Dendritic cell treated with granulocyte-macrophage colony-stimulating factor and Interleukin-4, amounts not matched to agents 40 ng/mL and 50 ng/mL, for 4 days (primary cell): Measurements from ENCODE around the gene SNX6.
"Not testable (repeated sequence)": the region's sequence is repeated elsewhere in the genome, so short reads cannot be mapped to it uniquely, and the experiment has no call there.

Experiments used
- H3K27ac Mint-ChIP-seq: one replicate; pipeline ENCODE4 v1.8.0; 2022; ENCODE audit warnings: mild to moderate bottlenecking, mixed read lengths
- H3K27me3 Mint-ChIP-seq: one replicate; pipeline ENCODE4 v1.8.0; 2022; ENCODE audit warnings: mild to moderate bottlenecking, mixed read lengths
- H3K36me3 Mint-ChIP-seq: one replicate; pipeline ENCODE4 v1.8.0; 2022; ENCODE audit warnings: low read depth, mixed read lengths
- H3K4me1 Mint-ChIP-seq: one replicate; pipeline ENCODE4 v1.8.0; 2022; ENCODE audit warnings: low read depth, mixed read lengths
- H3K4me3 Mint-ChIP-seq: one replicate; pipeline ENCODE4 v1.8.0; 2022; ENCODE audit warnings: mild to moderate bottlenecking, moderate library complexity, mixed read lengths
- H3K9me3 Mint-ChIP-seq: one replicate; pipeline ENCODE4 v1.8.0; 2022; ENCODE audit warnings: mixed read lengths
- intact Hi-C: fragments of 100-400 bp; cut with micrococcal nuclease; formaldehyde crosslinking; loops from one replicate; pipeline ENCODE4 v1.15.0; 2022

SNX6 gene

GRCh38 chr14:34580381-34580780, 49.6 kb downstream of the SNX6 start:
- H3K27me3 Mint-ChIP-seq: no peaks in the 10 kb centered on the region
- intact Hi-C loops: loop anchor here (10.0 kb wide), 1 partner anchor 514 kb away; no protein-coding TSS in a partner anchor
- peaks cover 99% of the 10 kb centered on the region for H3K36me3 Mint-ChIP-seq
- no peaks in the 10 kb centered on the region for H3K9me3 Mint-ChIP-seq
- H3K4me1 Mint-ChIP-seq: no peaks in the 10 kb centered on the region
- H3K4me3 Mint-ChIP-seq: no peak overlapping the region
- no peak overlapping the region for H3K27ac Mint-ChIP-seq

GRCh38 chr14:34571771-34572170, 58.2 kb downstream of the SNX6 start:
- Mint-ChIP-seq H3K4me1 (no peaks in the 10 kb centered on the region), H3K4me3 (no peak overlapping the region), H3K27ac (no peak overlapping the region), H3K9me3 (no peaks in the 10 kb centered on the region), H3K36me3 (peaks cover 96% of the 10 kb centered on the region), H3K27me3 (no peaks in the 10 kb centered on the region)
- intact Hi-C loops: no loop called here

DNA sequence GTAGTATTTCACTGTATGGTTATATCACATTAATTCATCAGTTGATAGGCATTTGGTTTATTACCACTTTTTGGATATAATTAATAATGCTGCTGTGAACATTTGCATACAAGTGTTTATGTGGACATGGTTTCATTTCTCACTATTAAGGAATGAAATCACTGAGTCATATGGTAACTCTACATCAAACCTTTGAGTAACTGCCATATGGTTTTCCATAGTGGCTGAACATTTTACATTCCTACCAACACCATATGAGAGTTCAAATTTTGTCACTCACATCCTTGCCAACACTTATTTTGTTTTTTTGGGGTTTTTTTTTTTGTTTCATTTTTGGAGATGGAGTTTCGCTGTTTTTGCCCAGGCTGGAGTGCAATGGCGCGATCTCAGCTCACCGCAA, 60.2 kb downstream of the SNX6 start:
- intact Hi-C loops: no loop called here
- Mint-ChIP-seq H3K4me1 (no peaks in the 10 kb centered on the region), H3K27me3 (no peaks in the 10 kb centered on the region), H3K36me3 (peaks cover 91% of the 10 kb centered on the region), H3K9me3 (no peaks in the 10 kb centered on the region), H3K4me3 (no peak overlapping the region), H3K27ac (no peak overlapping the region)

- Mint-ChIP-seq H3K4me1 (no peaks in the 10 kb centered on the region), H3K9me3 (no peaks in the 10 kb centered on the region), H3K36me3 (peaks cover 93% of the 10 kb centered on the region)
These were observed 61.1 kb downstream of the SNX6 start for GRCh38 chr14:34568803-34569202.

DNA sequence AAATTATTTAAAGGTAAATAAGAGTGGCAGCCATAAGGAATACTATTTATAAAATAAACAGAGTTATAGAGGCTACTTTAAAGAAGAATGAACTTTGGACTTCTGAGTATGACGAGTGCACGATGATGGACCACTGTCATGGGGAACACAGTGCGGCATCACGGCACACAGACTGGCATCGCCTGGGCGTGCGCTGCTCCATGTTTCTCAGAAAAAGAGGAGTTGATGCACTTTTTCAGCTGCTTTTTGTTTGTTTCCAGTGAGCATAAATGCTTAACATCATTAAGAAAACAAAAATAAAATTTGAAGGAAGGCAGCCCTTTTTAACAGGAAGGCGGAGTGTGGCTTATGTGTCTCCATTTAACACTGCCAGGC, 67.2 kb downstream of the SNX6 start:
- Mint-ChIP-seq H3K4me1 (no peaks in the 10 kb centered on the region), H3K4me3 (no peak overlapping the region), H3K27ac (no peak overlapping the region), H3K9me3 (no peaks in the 10 kb centered on the region), H3K27me3 (no peaks in the 10 kb centered on the region), H3K36me3 (peaks cover 51% of the 10 kb centered on the region)
- intact Hi-C loops: no loop called here

More at GRCh38 chr14:34568803-34569202, 61.1 kb downstream of the SNX6 start:
- no peak overlapping the region for H3K27ac Mint-ChIP-seq
- H3K27me3 Mint-ChIP-seq: no peaks in the 10 kb centered on the region
- intact Hi-C loops: no loop called here
- no peak overlapping the region for H3K4me3 Mint-ChIP-seq

- H3K4me3 Mint-ChIP-seq, H3K4me1 Mint-ChIP-seq, H3K27ac Mint-ChIP-seq, intact Hi-C loops, H3K9me3 Mint-ChIP-seq, H3K27me3 Mint-ChIP-seq: not testable (repeated sequence)
- H3K36me3 Mint-ChIP-seq: peaks cover 46% of the 10 kb centered on the region
These were observed 67.7 kb downstream of the SNX6 start for GRCh38 chr14:34562037-34562775.

- H3K27ac Mint-ChIP-seq, intact Hi-C loops, H3K4me3 Mint-ChIP-seq, H3K27me3 Mint-ChIP-seq, H3K36me3 Mint-ChIP-seq, H3K9me3 Mint-ChIP-seq: not testable (repeated sequence)
- H3K4me1 Mint-ChIP-seq: peaks cover 16% of the 10 kb centered on the region
These were observed 73.5 kb downstream of the SNX6 start for GRCh38 chr14:34556498-34556829.

DNA sequence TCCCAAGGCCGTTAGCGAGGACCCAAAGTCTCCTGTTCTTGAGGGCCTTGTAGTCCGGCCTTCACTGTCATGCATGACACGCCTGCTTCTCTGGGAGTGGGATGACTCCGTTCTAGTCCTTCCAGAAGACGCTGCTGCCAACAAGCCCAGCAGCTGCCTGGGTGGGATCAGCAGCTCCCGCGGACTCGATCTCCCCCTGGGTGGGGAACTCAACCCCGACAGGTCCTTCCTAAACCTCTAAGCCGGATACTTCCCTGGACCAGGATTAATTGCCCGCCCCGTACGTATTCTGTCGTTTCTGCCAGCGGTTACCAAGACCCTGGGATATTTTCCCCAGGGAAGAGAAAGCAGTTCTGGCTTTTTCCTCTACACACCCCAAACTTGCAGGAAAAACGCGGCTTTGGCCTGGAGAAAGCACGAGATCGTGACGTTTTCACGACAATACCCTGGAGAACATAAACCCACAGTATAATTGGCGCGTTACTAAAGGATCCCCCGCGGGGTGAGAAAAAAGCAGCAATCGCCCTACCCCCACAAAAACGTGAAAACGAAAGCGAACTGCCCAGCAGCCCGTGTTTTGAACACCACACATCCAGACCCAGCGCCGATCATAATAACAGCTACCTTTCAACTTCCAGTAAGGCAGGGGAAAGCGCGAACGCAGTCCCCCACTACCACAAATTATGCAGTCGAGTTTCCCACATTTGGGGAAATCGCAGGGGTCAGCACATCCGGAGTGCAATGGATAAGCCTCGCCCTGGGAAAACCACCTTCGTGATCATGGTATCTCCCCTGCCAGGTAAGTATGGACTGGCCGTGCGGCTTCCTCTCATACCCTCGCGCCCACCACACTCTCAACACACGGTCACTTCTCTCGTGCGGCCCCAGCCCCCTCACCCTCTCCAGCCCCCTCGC, 74.1 kb downstream of the SNX6 start:
- H3K9me3 Mint-ChIP-seq, intact Hi-C loops, H3K27me3 Mint-ChIP-seq, H3K36me3 Mint-ChIP-seq, H3K4me3 Mint-ChIP-seq, H3K27ac Mint-ChIP-seq: not testable (repeated sequence)
- peaks cover 22% of the 10 kb centered on the region for H3K4me1 Mint-ChIP-seq

DNA sequence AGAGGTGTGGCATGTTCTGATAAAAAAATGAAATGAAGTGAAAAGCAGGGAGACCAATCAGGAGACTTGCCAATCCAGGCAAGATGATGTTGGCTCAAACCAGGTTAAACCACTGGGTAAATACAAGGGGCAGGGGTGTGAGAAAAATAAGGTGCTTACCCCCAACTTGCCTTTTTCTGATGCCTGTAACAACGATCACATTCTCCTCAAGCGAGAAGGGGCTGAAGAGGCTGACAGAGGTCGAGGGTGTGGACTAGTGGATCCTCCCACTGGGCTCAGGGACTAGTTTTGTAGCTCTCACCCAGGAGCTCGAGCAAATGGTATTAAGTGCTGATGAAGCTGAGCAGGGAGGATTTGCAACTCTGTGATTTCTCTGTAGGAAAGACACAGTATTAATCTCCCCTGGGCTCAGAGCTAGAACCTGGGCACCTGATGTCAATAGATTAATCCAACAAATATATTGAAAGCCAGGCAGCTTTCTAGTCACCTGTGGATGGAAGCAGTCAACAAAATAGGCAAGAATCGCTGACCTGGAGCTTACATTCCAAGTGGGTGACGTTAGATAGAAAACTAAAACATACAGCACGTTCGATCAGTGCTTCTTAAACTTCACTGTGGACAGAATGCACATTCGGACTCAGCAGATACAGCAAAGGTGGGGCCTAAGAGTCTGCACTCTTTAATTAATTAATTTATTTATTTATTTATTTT, 75.3 kb downstream of the SNX6 start:
- H3K4me3 Mint-ChIP-seq: no peak overlapping the region
- H3K9me3 Mint-ChIP-seq: no peaks in the 10 kb centered on the region
- H3K27me3 Mint-ChIP-seq: no peaks in the 10 kb centered on the region
- intact Hi-C loops: no loop called here
- peak overlapping the region; percentile 6 for H3K27ac Mint-ChIP-seq
- no peaks in the 10 kb centered on the region for H3K36me3 Mint-ChIP-seq
- H3K4me1 Mint-ChIP-seq: peaks cover 33% of the 10 kb centered on the region

- H3K36me3 Mint-ChIP-seq, H3K27ac Mint-ChIP-seq, intact Hi-C loops, H3K9me3 Mint-ChIP-seq, H3K27me3 Mint-ChIP-seq, H3K4me3 Mint-ChIP-seq: not testable (repeated sequence)
- peaks cover 32% of the 10 kb centered on the region for H3K4me1 Mint-ChIP-seq
These were observed 80.5 kb downstream of the SNX6 start for GRCh38 chr14:34549276-34549966.

GRCh38 chr14:34548472-34548981, 81.4 kb downstream of the SNX6 start:
- no peaks in the 10 kb centered on the region for H3K9me3 Mint-ChIP-seq
- H3K4me3 Mint-ChIP-seq: peak overlapping the region; percentile 17
- H3K36me3 Mint-ChIP-seq: no peaks in the 10 kb centered on the region
- H3K4me1 Mint-ChIP-seq: peaks cover 26% of the 10 kb centered on the region
- intact Hi-C loops: no loop called here
- no peaks in the 10 kb centered on the region for H3K27me3 Mint-ChIP-seq
- peak overlapping the region; percentile 58 for H3K27ac Mint-ChIP-seq

DNA sequence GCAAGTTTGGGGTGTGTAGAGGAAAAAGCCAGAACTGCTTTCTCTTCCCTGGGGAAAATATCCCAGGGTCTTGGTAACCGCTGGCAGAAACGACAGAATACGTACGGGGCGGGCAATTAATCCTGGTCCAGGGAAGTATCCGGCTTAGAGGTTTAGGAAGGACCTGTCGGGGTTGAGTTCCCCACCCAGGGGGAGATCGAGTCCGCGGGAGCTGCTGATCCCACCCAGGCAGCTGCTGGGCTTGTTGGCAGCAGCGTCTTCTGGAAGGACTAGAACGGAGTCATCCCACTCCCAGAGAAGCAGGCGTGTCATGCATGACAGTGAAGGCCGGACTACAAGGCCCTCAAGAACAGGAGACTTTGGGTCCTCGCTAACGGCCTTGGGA, 82.8 kb downstream of the SNX6 start:
- peaks cover 26% of the 10 kb centered on the region for H3K4me1 Mint-ChIP-seq
- H3K9me3 Mint-ChIP-seq, H3K27ac Mint-ChIP-seq, H3K4me3 Mint-ChIP-seq, H3K27me3 Mint-ChIP-seq, intact Hi-C loops, H3K36me3 Mint-ChIP-seq: not testable (repeated sequence)

DNA sequence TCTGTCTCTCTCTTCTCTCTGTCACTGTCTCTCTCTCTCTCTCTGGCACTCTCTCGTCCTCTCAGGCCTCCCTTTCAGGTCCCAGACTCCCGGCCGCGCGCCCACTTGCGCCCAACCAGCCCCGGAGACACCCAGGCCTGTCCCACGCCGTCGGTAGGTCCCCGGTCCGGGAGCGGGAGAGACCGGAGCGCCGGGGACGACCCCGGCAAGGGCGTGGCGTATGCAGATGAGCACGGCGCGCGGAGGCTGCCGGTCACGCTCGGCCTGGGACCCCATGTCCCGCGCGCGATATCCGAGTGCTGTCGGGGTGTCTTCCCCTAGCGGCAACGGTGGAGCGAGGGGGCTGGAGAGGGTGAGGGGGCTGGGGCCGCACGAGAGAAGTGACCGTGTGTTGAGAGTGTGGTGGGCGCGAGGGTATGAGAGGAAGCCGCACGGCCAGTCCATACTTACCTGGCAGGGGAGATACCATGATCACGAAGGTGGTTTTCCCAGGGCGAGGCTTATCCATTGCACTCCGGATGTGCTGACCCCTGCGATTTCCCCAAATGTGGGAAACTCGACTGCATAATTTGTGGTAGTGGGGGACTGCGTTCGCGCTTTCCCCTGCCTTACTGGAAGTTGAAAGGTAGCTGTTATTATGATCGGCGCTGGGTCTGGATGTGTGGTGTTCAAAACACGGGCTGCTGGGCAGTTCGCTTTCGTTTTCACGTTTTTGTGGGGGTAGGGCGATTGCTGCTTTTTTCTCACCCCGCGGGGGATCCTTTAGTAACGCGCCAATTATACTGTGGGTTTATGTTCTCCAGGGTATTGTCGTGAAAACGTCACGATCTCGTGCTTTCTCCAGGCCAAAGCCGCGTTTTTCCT, 83.4 kb downstream of the SNX6 start:
- peaks cover 21% of the 10 kb centered on the region for H3K4me1 Mint-ChIP-seq
- intact Hi-C loops, H3K27ac Mint-ChIP-seq, H3K27me3 Mint-ChIP-seq, H3K4me3 Mint-ChIP-seq, H3K9me3 Mint-ChIP-seq, H3K36me3 Mint-ChIP-seq: not testable (repeated sequence)
